NT2/D1 (cell line): ENCODE measurements around the gene POLR2A.
A peak's percentile ranks its signal among the peaks of the same experiment; 100 is the strongest.

Experiments
- DNase-seq: peaks from one replicate; pipeline ENCODE4 v3.0.0-alpha.2; 2011; ENCODE audit warnings: low read depth, low spot score
- H3K27me3 ChIP-seq: 2 replicates; pipeline ENCODE4 v1.6.0; 2011; ENCODE audit warnings: mild to moderate bottlenecking; ENCODE audit not compliant: insufficient read length, insufficient read depth
- H3K36me3 ChIP-seq: 2 replicates; pipeline ENCODE4 v1.6.1; 2011; ENCODE audit warnings: mild to moderate bottlenecking, low read length, mixed read lengths; ENCODE audit not compliant: insufficient read depth, insufficient read length
- H3K4me1 ChIP-seq: 2 replicates; pipeline ENCODE4 v1.5.1; 2011; ENCODE audit not compliant: insufficient read depth, insufficient read length
- H3K4me3 ChIP-seq: 2 replicates; pipeline ENCODE4 v1.5.1; 2011; ENCODE audit warnings: low read depth; ENCODE audit not compliant: insufficient read length
- H3K9ac ChIP-seq: 2 replicates; pipeline ENCODE4 v1.6.0; 2011; ENCODE audit warnings: low read depth; ENCODE audit not compliant: insufficient read length
- H3K9me3 ChIP-seq: 2 replicates; pipeline ENCODE4 v1.5.1; 2011; ENCODE audit warnings: mild to moderate bottlenecking, low read length; ENCODE audit not compliant: insufficient read depth
- SUZ12 ChIP-seq: IDR thresholded peaks from 2 replicates; pipeline ENCODE4 v1.6.1; 2011; ENCODE audit not compliant: insufficient read length, insufficient read depth; ENCODE audit errors: extremely low read depth
- YY1 ChIP-seq: IDR thresholded peaks from 2 replicates; pipeline ENCODE4 v1.6.1; 2011; ENCODE audit not compliant: insufficient read length, insufficient read depth
- ZNF274 ChIP-seq: IDR thresholded peaks from 2 replicates; pipeline ENCODE4 v1.6.1; 2011; ENCODE audit warnings: mild to moderate bottlenecking, low read depth, low read length

Gene POLR2A

DNA sequence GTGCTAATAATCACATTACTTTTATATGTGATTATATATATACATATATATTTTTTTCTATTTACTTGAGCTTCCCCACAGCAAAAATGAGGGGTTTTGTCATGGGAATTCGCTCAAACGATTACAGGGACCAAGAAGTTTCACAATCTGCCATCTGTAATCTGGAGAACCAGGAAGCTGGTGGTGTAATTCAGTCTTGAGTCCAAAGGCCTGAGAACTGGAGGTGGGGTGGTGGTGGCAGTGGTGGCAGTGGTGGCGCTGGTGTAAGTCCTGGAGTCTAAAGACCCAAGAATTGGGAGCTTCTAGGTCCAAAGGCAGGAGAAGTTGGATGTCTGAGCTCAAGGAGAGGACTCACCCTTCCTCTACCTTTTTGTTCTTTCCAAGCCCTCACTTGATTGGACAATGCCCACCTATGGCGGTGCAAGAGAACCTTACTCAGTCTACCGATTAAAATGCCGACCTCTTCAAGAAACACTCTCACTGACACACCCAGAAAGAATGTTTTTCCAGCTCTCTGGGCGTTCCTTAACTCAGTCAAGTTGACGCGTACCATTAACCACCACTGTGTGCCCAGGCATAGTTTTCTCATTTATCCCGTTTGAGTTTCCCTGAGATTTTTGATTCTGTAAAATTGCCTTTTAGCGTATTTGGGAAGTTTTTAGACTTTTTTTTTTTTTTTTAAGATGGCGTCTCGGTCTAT lies 31.9 kb downstream of the POLR2A start:
- Histone ChIP-seq H3K9ac (no peak overlapping the region), H3K9me3 (no peaks in the 10 kb centered on the region), H3K36me3 (peaks cover 43% of the 10 kb centered on the region), H3K4me1 (no peaks in the 10 kb centered on the region), H3K4me3 (no peak overlapping the region), H3K27me3 (no peaks in the 10 kb centered on the region)
- TF ChIP-seq ZNF274 (no peak), YY1 (no peak), SUZ12 (no peak)
- DNase-seq = no peak

DNA sequence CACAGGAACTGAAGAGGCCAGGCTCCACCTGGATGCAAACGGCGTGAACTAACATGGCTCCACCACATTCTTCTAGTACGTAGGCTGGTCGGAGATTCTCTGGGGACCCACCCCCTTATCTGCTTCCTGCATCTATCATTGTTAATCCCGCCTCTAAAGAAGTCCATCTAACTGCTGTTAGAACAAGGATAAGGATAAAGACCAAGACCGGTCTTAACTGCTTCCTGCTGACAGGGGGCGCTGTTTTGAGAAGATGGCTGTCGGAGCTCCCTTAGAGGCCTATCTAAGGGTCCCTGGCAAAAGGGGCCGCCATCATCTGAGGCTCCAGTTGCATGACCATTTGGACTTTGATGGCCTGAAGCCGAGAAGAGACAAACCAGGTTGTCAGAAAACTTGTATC lies 38.9 kb downstream of the POLR2A start:
- H3K4me3 ChIP-seq = no peak overlapping the region

DNA sequence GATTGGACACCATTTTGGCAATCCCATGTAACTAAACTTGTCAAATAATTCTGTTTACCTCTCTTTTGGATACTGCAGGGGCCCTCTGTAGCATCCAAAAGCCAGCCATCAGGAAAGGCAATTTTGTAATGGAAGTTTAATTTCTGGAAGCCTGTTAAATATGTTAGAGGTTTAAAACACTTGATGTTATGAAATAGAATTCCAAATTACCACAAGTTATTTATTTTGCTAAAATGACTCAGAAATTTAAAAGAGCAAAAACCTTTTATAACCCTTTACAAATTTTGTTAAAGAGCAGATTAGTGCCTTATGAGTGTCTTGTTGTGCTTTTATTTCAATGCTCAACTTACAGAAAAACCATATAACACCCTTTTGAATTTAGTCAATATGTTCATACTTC lies 44.7 kb downstream of the POLR2A start:
- no peaks in the 10 kb centered on the region for H3K4me1 ChIP-seq
- peaks cover 26% of the 10 kb centered on the region; the same call in 1 of the 2 replicates for H3K9me3 ChIP-seq
- no peaks in the 10 kb centered on the region for H3K27me3 ChIP-seq
- H3K9ac ChIP-seq = no peak overlapping the region
- no peak for DNase-seq
- TF ChIP-seq ZNF274 (no peak), SUZ12 (no peak), YY1 (no peak)
- H3K36me3 ChIP-seq = no peaks in the 10 kb centered on the region
- H3K4me3 ChIP-seq = no peak overlapping the region

More for the DNA sequence above, 38.9 kb downstream of the POLR2A start:
- peak; percentile 25 for DNase-seq
- no peaks in the 10 kb centered on the region for H3K4me1 ChIP-seq
- H3K27me3 ChIP-seq = no peaks in the 10 kb centered on the region
- no peak overlapping the region for H3K9ac ChIP-seq
- H3K36me3 ChIP-seq = no peaks in the 10 kb centered on the region
- TF ChIP-seq ZNF274 (no peak), SUZ12 (no peak), YY1 (no peak)
- peaks cover 13% of the 10 kb centered on the region; the same call in 1 of the 2 replicates for H3K9me3 ChIP-seq

DNA sequence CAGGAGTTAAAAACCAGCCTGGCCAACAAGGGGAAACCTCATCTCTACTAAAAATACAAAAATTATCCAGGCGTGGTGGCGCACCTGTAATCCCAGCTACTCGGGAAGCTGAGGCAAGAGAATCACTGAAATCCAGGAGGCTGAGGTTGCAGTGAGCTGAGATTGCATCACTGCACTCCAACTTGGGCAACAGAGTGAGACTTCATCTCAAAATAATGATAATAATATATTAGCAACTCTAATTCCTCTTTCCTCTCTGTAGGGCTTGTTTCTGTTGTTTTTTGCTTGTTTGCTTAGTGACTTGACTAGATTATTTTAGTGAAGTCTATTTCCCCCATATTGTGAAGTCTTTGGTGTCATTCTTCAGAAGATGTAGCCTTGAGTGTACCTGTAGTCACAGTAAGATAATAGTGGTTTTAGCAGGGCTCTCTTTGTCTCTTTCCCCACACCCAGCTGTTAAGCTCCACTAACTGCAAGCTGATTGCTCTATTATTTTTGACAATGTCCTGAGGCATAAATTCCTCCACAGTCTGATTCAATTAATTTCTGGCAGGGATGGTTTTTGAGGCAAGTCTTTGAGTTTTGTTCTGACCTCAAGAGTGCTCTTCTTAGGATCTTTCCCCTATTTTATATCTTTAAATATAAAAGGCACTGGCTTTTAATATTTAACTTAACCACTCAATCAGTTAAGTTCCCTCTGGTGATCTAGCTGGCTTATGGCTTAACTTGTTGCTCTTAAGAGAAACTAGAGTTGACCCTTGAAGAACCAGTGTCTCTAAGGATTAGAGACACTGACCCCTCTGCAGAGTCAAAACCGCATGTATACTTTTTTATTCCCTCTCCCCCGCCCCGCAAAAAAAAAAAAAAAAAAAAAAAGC lies 46.1 kb downstream of the POLR2A start:
- TF ChIP-seq ZNF274 = no peak
- TF ChIP-seq YY1 = no peak
- TF ChIP-seq SUZ12 = no peak
- H3K4me1 ChIP-seq = no peaks in the 10 kb centered on the region
- H3K9me3 ChIP-seq = peaks cover 26% of the 10 kb centered on the region; the same call in 1 of the 2 replicates
- no peaks in the 10 kb centered on the region for H3K36me3 ChIP-seq
- no peak overlapping the region for H3K4me3 ChIP-seq
- no peak overlapping the region for H3K9ac ChIP-seq
- H3K27me3 ChIP-seq = no peaks in the 10 kb centered on the region
- no peak for DNase-seq

DNA sequence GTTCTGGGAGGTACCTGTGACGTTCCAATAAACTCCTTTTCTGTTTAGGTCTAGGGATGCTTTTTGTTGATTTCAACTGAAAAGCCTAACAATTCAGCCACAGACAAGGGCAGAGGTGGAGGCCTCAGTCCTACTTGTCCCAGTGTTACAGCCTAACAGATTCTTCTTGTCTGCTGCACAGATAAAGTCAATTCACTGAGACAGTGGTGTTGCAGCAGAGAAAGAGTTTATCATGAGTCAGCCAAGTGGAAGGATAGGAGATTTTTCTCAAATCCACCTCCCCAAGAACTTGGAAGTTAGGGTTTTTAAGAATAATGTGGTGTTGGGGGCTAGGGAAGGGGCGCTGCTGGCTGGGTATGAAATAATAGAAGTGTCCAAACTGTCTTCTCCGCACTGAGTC lies 53.9 kb downstream of the POLR2A start:
- no peak overlapping the region for H3K9ac ChIP-seq
- TF ChIP-seq ZNF274 (no peak), SUZ12 (no peak), YY1 (no peak)
- H3K27me3 ChIP-seq = no peaks in the 10 kb centered on the region
- H3K36me3 ChIP-seq = no peaks in the 10 kb centered on the region
- H3K4me3 ChIP-seq = no peak overlapping the region
- no peaks in the 10 kb centered on the region for H3K4me1 ChIP-seq
- H3K9me3 ChIP-seq = peaks cover 19% of the 10 kb centered on the region; the same call in 1 of the 2 replicates
- no peak for DNase-seq

DNA sequence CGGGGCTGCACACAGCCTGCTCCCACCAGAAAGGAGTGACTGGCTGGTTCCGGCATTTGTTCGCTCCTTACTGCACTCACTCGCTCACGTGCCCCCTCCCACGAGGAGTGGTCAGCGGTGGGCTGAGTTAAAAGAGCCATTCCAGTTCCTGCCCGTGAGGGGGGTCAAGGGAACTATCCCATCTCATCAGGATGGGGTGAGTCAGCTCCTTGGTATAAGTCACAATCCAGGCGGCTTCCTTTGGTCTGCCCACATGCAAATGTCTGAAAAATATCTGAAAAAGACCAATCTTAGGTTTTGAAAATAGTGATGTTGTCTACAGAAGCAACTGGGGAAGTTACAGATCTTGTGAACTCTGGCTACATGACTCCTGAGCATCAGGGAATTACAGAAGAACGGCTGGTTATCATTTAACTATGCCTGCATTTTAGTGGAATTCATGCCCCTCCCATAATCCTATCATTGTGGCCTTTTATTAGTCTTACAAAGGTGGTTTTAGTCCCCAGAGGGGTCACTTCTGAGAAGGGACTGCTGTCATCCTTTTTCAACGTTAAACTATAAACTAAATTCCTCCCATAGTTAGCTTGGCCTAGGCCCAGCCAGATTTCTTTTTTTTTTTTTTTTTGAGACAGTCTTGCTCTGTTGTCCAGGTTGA lies 54.9 kb downstream of the POLR2A start:
- Histone ChIP-seq H3K27me3 (no peaks in the 10 kb centered on the region), H3K9ac (no peak overlapping the region), H3K4me1 (no peaks in the 10 kb centered on the region), H3K9me3 (peaks cover 19% of the 10 kb centered on the region; the same call in 1 of the 2 replicates), H3K4me3 (no peak overlapping the region), H3K36me3 (no peaks in the 10 kb centered on the region)
- TF ChIP-seq SUZ12 = no peak
- no peak for TF ChIP-seq ZNF274
- no peak for TF ChIP-seq YY1
- DNase-seq = no peak

DNA sequence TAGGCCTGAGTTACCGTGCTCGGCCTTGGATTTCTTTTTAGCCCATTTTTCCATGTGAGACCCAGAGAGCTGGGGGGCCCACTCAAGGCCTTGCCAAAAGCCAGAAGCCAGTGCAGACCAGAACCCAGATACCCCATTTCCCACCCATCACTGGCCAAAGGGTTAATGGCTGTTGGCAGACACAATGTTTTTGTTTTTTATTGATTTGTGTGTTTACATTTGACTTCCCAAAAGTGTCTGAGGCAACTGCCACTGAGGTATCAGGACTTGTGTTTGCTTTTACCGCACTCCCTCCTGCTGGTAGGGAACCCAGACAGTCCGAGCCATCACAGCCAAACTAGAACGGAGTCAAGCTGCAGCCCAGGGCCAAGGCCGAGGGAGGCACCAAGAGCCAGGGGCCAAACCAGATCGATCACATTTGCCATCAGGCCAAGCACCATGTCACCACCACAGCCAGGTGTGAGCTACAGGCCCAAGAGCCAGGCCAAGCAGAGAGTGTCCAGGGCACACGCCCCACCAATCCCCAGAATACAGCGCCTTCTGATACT lies 57.0 kb downstream of the POLR2A start:
- Histone ChIP-seq H3K9me3 (peaks cover 19% of the 10 kb centered on the region; the same call in 1 of the 2 replicates), H3K4me1 (no peaks in the 10 kb centered on the region), H3K9ac (no peak overlapping the region), H3K4me3 (no peak overlapping the region), H3K27me3 (no peaks in the 10 kb centered on the region), H3K36me3 (no peaks in the 10 kb centered on the region)
- DNase-seq = no peak
- TF ChIP-seq YY1 (no peak), ZNF274 (no peak), SUZ12 (no peak)
